Stimulated activated naive CD8-positive, alpha-beta T cell treated with anti-CD3 and anti-CD28 coated beads, Interleukin-15, Interleukin-2, amounts not matched to agents 100 U/mL and 50 U/mL, for 24 hours (primary cell): ENCODE results near the gene CNBD2.
A peak's percentile ranks its signal among the peaks of the same experiment; 100 is the strongest.
"Not testable (repeated sequence)": the region's sequence is repeated elsewhere in the genome, so short reads cannot be mapped to it uniquely, and the experiment has no call there.

Source experiments
- ATAC-seq: fragments of 150-1000 bp; cut with Tn5 transposase; one replicate; pipeline ENCODE4 v1.10.0; 2021
- DNase-seq: peaks from one replicate; pipeline ENCODE4 v3.0.0; 2021

Gene CNBD2

GRCh38 chr20:36026131-36026530, 57.7 kb downstream of the CNBD2 start:
- not testable (repeated sequence) for ATAC-seq, DNase-seq

GRCh38 chr20:36028106-36028808, 59.9 kb downstream of the CNBD2 start:
- ATAC-seq (no peak), DNase-seq (no peak)

- DNase-seq (no peak), ATAC-seq (no peak)
Measured at GRCh38 chr20:36030149-36030548, 61.8 kb downstream of the CNBD2 start.

GRCh38 chr20:36031806-36032205, 63.4 kb downstream of the CNBD2 start:
- ATAC-seq = no peak
- DNase-seq = no peak

- ATAC-seq (no peak), DNase-seq (no peak)
Measured at GRCh38 chr20:36034875-36035274, 66.5 kb downstream of the CNBD2 start.

- DNase-seq (no peak), ATAC-seq (no peak)
Measured at GRCh38 chr20:36035745-36036144, 67.4 kb downstream of the CNBD2 start.

- ATAC-seq (no peak), DNase-seq (no peak)
Measured at GRCh38 chr20:36036688-36037087, 68.3 kb downstream of the CNBD2 start.

GRCh38 chr20:36040571-36040970, 72.2 kb downstream of the CNBD2 start:
- ATAC-seq = no peak
- no peak for DNase-seq

GRCh38 chr20:36043441-36043840, 75.1 kb downstream of the CNBD2 start:
- ATAC-seq (no peak), DNase-seq (no peak)

GRCh38 chr20:36043892-36044515, 75.6 kb downstream of the CNBD2 start:
- no peak for ATAC-seq
- no peak for DNase-seq

- no peak for ATAC-seq
- DNase-seq = no peak
Measured at GRCh38 chr20:36045373-36045714, 77.0 kb downstream of the CNBD2 start.

GRCh38 chr20:36046073-36046798, 77.8 kb downstream of the CNBD2 start:
- DNase-seq, ATAC-seq: not testable (repeated sequence)

GRCh38 chr20:36049408-36049807, 81.0 kb downstream of the CNBD2 start:
- not testable (repeated sequence) for ATAC-seq, DNase-seq

- DNase-seq (peak; percentile 94), ATAC-seq (peak; percentile 97)
Measured at GRCh38 chr20:36050436-36051317, 82.3 kb downstream of the CNBD2 start.

- ATAC-seq (no peak), DNase-seq (no peak)
Measured at GRCh38 chr20:36051318-36052116, 83.1 kb downstream of the CNBD2 start.

- DNase-seq = no peak
- ATAC-seq = no peak
Measured at GRCh38 chr20:36052117-36052513, 83.7 kb downstream of the CNBD2 start.

GRCh38 chr20:36053863-36054518, 85.6 kb downstream of the CNBD2 start:
- not testable (repeated sequence) for DNase-seq, ATAC-seq

GRCh38 chr20:36055145-36055544, 86.8 kb downstream of the CNBD2 start:
- ATAC-seq (no peak), DNase-seq (no peak)

GRCh38 chr20:36060676-36061075, 92.3 kb downstream of the CNBD2 start:
- ATAC-seq (no peak), DNase-seq (no peak)

- no peak for DNase-seq
- ATAC-seq = no peak
Measured at GRCh38 chr20:36061754-36062153, 93.4 kb downstream of the CNBD2 start.

- ATAC-seq (no peak), DNase-seq (no peak)
Measured at GRCh38 chr20:36062799-36063198, 94.4 kb downstream of the CNBD2 start.
